HG02763 (cell line): ENCODE data around the gene PIEZO1.
A peak's percentile ranks its signal among the peaks of the same experiment; 100 is the strongest.

Experiments
- ATAC-seq: cut with Tn5 transposase; IDR thresholded peaks from one replicate; pipeline ENCODE4 v1.9.1; 2021; ENCODE audit warnings: mild to moderate bottlenecking, moderate library complexity; ENCODE audit not compliant: unreplicated experiment

PIEZO1 gene

GRCh38 chr16:88706965-88707826, 77.8 kb downstream of the PIEZO1 start:
- no peak for ATAC-seq

- ATAC-seq = peak; percentile 76
Measured at GRCh38 chr16:88706229-88706964, 78.6 kb downstream of the PIEZO1 start, which contains the start of the genes CTU2 and RNF166. Gene CTU2 (plus strand): TSS chr16:88706503. CDS start chr16:88706531, 28 bp downstream. Gene RNF166 (minus strand): TSS chr16:88706408. CDS start chr16:88706325, 83 bp downstream.

- ATAC-seq = peak; percentile 7
Measured at GRCh38 chr16:88705801-88706228, 79.2 kb downstream of the PIEZO1 start.

GRCh38 chr16:88705076-88705684, 79.8 kb downstream of the PIEZO1 start:
- no peak for ATAC-seq

- no peak for ATAC-seq
Measured at GRCh38 chr16:88703486-88704309, 81.3 kb downstream of the PIEZO1 start.

GRCh38 chr16:88702371-88703210, 82.4 kb downstream of the PIEZO1 start:
- no peak for ATAC-seq

GRCh38 chr16:88701581-88702370, 83.2 kb downstream of the PIEZO1 start:
- ATAC-seq = no peak

- ATAC-seq = peak; percentile 67
Measured at GRCh38 chr16:88700636-88701482, 84.2 kb downstream of the PIEZO1 start.

GRCh38 chr16:88700322-88700635, 84.7 kb downstream of the PIEZO1 start:
- no peak for ATAC-seq

GRCh38 chr16:88699180-88699579, 85.8 kb downstream of the PIEZO1 start:
- no peak for ATAC-seq

GRCh38 chr16:88698646-88699045, 86.4 kb downstream of the PIEZO1 start:
- no peak for ATAC-seq

- no peak for ATAC-seq
Measured at GRCh38 chr16:88697831-88698615, 87.0 kb downstream of the PIEZO1 start.

- no peak for ATAC-seq
Measured at GRCh38 chr16:88697116-88697830, 87.7 kb downstream of the PIEZO1 start.

- no peak for ATAC-seq
Measured at GRCh38 chr16:88696441-88696840, 88.6 kb downstream of the PIEZO1 start.

GRCh38 chr16:88695753-88696152, 89.3 kb downstream of the PIEZO1 start:
- no peak for ATAC-seq

GRCh38 chr16:88695218-88695617, 89.8 kb downstream of the PIEZO1 start:
- no peak for ATAC-seq
